Fibroblast of the aortic adventitia (primary cell): Measurements from ENCODE around the gene CBX1. TPM values are rescaled to one million over a fixed set of nuclear protein-coding genes. Genes with fewer than 3 reads are reported as not detected.
A peak's percentile ranks its signal among the peaks of the same experiment; 100 is the strongest.

ENCODE experiments used
- DNase-seq: peaks from one replicate; pipeline ENCODE4 v3.0.0-alpha.2; 2010; ENCODE audit warnings: low read depth
- H3K4me3 ChIP-seq: 2 replicates; pipeline ENCODE4 v1.5.1; 2011; ENCODE audit warnings: low read depth, mild to moderate bottlenecking, control low read depth, low read length, moderate library complexity
- CTCF ChIP-seq: IDR thresholded peaks from 2 replicates; pipeline ENCODE4 v1.5.1; 2011; ENCODE audit warnings: mild to moderate bottlenecking, low read length, control low read depth, inconsistent platforms; ENCODE audit not compliant: insufficient read depth
- total RNA-seq: library from RNA; depleted of rRNA; stranded (reverse); fragments of >200 nt; gene quantifications from 2 replicates; pipeline ENCODE4 v1.2.3, GENCODE V29; 2012; ENCODE audit warnings: low replicate concordance

CBX1 gene
- total RNA-seq, 1 donor = 49.2 TPM

DNA sequence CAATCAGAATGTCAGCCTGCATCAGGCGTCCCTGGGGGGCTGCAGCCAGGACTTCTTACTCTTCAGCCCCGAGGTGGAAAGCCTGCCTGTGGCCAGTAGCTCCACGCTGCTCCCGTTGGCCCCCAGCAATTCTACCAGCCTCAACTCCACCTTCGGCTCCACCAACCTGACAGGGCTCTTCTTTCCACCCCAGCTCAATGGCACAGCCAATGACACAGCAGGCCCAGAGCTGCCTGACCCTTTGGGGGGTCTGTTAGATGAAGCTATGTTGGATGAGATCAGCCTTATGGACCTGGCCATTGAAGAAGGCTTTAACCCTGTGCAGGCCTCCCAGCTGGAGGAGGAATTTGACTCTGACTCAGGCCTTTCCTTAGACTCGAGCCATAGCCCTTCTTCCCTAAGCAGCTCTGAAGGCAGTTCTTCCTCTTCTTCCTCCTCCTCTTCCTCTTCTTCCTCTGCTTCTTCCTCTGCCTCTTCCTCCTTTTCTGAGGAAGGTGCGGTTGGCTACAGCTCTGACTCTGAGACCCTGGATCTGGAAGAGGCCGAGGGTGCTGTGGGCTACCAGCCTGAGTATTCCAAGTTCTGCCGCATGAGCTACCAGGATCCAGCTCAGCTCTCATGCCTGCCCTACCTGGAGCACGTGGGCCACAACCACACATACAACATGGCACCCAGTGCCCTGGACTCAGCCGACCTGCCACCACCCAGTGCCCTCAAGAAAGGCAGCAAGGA lies 42.7 kb downstream of the CBX1 start:
- TF ChIP-seq CTCF = no peak
- no peak for DNase-seq

GRCh38 chr17:48057626-48058025 lies 43.7 kb downstream of the CBX1 start:
- H3K4me3 ChIP-seq = no peak overlapping the region
- no peak for DNase-seq
- TF ChIP-seq CTCF = no peak

More for the DNA sequence above, 42.7 kb downstream of the CBX1 start:
- H3K4me3 ChIP-seq = no peak overlapping the region

DNA sequence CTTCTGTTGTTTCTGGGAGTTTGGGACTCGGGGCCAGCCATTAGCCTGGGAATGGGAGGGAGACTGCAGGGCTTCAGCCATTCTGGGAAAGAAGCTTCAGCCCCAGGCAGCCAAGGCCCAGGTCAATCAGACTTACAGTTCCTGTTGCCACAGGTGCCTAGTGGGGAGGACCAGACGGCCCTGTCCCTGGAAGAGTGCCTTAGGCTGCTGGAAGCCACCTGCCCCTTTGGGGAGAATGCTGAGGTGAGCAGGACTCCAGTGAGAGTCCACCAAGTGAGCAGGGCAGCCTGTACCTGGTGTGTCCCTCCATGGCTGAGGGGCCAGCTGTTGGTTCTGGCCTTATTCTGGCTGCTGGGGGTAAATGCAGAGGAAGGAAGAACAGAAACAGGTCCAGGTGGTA lies 44.4 kb downstream of the CBX1 start:
- no peak for DNase-seq
- H3K4me3 ChIP-seq = no peak overlapping the region
- TF ChIP-seq CTCF = no peak

DNA sequence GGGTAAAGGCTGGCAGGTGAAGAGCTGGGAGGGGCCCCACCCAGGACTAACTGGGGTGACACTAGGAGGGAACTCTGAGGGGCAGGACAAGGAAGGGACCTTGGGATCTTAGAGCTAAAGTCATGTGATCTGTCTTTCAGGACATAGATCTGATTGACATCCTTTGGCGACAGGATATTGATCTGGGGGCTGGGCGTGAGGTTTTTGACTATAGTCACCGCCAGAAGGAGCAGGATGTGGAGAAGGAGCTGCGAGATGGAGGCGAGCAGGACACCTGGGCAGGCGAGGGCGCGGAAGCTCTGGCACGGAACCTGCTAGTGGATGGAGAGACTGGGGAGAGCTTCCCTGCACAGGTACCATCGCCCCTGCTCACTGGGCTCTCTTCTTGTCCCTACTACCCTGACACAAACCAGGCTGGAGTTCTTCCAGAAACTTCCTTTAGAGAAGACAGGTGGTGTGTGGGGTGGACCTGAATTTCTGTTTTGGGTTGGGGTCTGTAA lies 45.0 kb downstream of the CBX1 start:
- peak overlapping the region; percentile 52 for H3K4me3 ChIP-seq
- DNase-seq = no peak
- TF ChIP-seq CTCF = no peak

DNA sequence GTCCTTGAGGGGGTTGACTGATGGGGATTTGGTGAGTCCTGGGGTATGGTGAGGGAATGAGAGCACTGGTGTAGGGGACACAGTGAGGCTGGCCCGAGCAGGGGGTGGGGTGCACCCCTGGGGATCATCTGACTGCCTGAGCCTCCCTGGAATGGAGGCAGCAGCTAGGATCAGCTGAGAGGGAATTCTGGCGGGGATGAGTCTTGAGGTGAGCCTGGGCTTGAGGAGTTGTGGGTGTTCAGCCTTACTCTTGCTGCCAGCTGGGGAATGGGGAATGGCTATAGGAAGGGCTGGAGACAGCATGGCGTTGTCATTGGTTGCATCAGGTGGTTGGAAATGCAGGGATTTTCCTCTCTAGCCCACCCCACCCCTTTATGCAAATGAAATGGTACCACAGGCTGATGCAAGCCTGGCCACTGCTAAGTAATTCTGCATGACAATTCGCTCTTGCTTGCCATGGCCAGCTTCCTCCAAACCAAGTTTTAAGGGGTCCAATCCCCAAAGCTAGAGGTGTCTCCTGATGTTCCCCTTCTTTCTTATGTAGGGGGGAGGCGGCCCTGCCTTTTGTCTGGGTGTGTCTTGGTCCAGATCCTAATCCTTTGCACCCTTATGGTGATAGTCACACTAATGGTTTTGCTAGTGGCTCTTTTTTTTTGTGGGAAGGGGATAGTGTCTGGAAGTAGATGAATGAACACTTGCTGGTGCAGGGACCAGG lies 45.6 kb downstream of the CBX1 start:
- DNase-seq = peak; percentile 96
- no peak for TF ChIP-seq CTCF
- peak overlapping the region; percentile 69 for H3K4me3 ChIP-seq

GRCh38 chr17:48054238-48055185 lies 46.8 kb downstream of the CBX1 start:
- DNase-seq = peak; percentile 84
- peak overlapping the region; percentile 69 for H3K4me3 ChIP-seq
- no peak for TF ChIP-seq CTCF
